ENCODE results near the gene DUSP22. TPM values are rescaled to one million over a fixed set of nuclear protein-coding genes. Genes with fewer than 3 reads are reported as not detected.
A peak's percentile ranks its signal among the peaks of the same experiment; 100 is the strongest.
"Not testable (repeated sequence)": the region's sequence is repeated elsewhere in the genome, so short reads cannot be mapped to it uniquely, and the experiment has no call there.

The DUSP22 gene, protein sequence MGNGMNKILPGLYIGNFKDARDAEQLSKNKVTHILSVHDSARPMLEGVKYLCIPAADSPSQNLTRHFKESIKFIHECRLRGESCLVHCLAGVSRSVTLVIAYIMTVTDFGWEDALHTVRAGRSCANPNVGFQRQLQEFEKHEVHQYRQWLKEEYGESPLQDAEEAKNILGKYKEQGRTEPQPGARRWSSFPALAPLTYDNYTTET
- 10 to 100 TPM; 24.4 to 25.3 TPM for total RNA-seq
- 38.5 TPM for polyA plus RNA-seq

DNA sequence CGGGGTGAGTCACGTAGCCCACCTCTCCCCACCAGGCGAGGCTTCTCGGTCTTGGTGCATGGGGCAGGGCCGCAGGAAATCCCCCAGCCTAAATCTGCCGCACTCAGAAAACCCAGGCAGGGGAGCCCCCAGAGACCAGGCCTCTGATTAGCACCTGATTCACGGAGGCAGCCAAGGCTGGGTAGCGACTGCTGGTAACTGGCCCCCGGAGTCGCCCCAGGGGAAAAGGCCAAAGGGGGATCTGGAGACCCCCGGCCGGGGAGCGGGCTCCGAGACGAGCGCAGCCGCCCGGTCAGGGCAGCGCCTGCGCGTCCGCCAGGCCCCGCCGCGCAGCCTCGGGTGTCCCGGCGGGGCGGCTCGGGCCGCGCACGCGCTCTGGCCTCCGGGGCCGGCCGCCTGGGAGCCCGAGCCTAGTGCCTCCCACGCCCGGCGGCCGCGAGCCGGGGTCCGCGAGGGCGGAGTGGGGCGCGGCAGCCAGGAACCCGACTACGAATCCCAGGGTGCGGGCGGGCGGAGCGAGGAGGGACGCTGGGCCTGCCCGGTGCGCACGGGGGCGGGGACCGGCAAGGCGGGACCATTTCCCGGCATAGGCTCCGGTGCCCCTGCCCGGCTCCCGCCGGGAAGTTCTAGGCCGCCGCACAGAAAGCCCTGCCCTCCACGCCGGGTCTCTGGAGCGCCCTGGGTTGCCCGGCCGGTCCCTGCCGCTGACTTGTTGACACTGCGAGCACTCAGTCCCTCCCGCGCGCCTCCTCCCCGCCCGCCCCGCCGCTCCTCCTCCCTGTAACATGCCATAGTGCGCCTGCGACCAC lies at the start of gene DUSP22:
Gene DUSP22 (plus strand): TSS at position 791 of the 809 bp plus-strand sequence. CDS start 53 bp downstream, outside the sequence.
- ChIA-PET POLR2A (interaction anchor here (1.2 kb wide), 2 partner anchors 69 to 103 kb away, joined by 3 to 4 read pairs; no protein-coding TSS in a partner anchor), CTCF (no interaction called here)
- peaks cover 0 to 1% (median 0%) of the 10 kb centered on the region in 5 donors for H3K9me3 Mint-ChIP-seq
- peak within 1 kb of the TSS; percentile 91 to 99 (median 98) for H3K27ac Mint-ChIP-seq
- Histone ChIP-seq H3K4me3 (ENCODE audit: low read length) (peak within 1 kb of the TSS; percentile 61), H3K4me1 (ENCODE audit: insufficient read depth, low read length) (peaks cover 28% of the 10 kb centered on the region), H3K9me3 (ENCODE audit: low read length) (no peaks in the 10 kb centered on the region), H3K36me3 (ENCODE audit: insufficient read depth, low read length) (no peaks in the 10 kb centered on the region), H3K27me3 (ENCODE audit: insufficient read depth, low read length, poor library complexity, severe bottlenecking) (no peaks in the 10 kb centered on the region), H3K27ac (ENCODE audit: low read depth, low read length) (peak within 1 kb of the TSS; percentile 71)
- peak; percentile 70 to 88 (median 76) for DNase-seq
- peaks cover 0 to 10% (median 0%) of the 10 kb centered on the region in 3 donors for H3K36me3 Mint-ChIP-seq
- peak within 1 kb of the TSS; percentile 92 to 98 (median 96) for H3K4me3 Mint-ChIP-seq
- peaks cover 0 to 2% of the 10 kb centered on the region in 2 donors for H3K27me3 Mint-ChIP-seq
- peaks cover 43 to 76% (median 61%) of the 10 kb centered on the region in 3 donors for H3K4me1 Mint-ChIP-seq

DNA sequence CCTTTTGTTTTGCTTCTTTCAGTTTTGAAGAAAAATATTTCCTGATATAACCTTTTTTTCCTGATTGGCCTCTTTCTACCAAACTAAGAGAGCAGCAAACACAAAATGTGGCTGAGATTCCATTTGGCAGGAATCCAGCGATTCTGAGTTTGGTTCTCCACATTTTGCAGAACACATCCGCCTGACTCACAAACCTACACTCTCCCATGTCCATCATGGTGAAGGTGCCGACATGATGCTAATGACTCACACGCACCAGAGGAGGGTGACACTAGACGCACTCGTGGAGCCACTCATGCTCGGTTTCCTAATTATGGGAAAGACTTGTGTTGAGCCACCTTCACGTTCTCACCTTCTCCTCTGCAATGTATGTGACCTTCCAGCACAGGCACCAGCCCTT lies 45.9 kb upstream of the DUSP22 start:
- Histone ChIP-seq H3K9me3 (ENCODE audit: low read length) (no peaks in the 10 kb centered on the region), H3K36me3 (ENCODE audit: insufficient read depth, low read length) (no peaks in the 10 kb centered on the region), H3K27me3 (ENCODE audit: insufficient read depth, low read length, poor library complexity, severe bottlenecking) (no peaks in the 10 kb centered on the region), H3K4me1 (ENCODE audit: insufficient read depth, low read length) (no peaks in the 10 kb centered on the region), H3K4me3 (ENCODE audit: low read length) (no peak overlapping the region), H3K27ac (ENCODE audit: low read depth, low read length) (no peak overlapping the region)
- Mint-ChIP-seq H3K36me3 (no peaks in the 10 kb centered on the region), H3K9me3 (peaks cover 0 to 2% (median 0%) of the 10 kb centered on the region in 5 donors), H3K4me1 (peaks cover 5 to 7% (median 7%) of the 10 kb centered on the region in 3 donors), H3K27ac (no peak overlapping the region), H3K27me3 (peaks cover 0 to 2% of the 10 kb centered on the region in 2 donors), H3K4me3 (no peak overlapping the region)
- POLR2A ChIA-PET: no interaction called here
- CTCF ChIA-PET: no interaction called here
- DNase-seq: no peak

DNA sequence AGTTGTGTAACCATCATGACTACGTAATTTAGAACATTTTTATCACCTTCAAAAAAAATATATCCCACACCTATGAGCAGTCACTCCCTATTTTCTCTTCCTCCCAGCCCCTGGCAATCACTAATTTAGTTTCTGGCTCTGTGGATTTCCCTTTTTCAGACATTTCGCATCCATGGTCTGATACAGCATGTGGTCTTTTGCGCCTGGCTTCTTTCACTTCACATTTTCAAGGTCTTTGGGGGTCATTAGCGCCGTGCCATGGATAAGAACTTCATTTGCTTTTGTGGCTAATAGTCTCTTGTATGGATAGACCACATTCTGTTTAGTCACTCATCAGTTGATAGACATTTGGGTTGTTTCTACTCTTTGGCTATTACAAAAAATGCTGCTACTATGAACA lies 44.9 kb upstream of the DUSP22 start:
- Mint-ChIP-seq H3K4me3 (no peak overlapping the region), H3K9me3 (peaks cover 0 to 2% (median 0%) of the 10 kb centered on the region in 5 donors)

DNA sequence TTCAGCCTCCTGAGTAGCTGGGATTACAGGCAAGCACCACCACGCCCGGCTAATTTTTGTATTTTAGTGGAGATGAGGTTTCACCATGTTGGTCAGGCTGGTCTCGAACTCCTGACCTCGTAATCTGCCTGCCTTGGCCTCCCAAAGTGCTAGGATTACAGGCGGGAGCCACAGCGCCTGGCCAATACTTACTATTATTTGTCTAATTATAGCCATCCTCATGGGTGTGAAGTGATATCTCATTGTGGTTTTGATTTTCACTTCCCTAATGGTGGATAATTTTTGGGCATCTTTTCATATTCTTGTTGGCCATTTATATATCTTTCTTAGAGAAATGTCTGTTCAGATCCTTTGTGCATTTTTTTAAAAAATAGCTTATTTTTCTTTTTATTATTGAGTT lies 44.2 kb upstream of the DUSP22 start:
- H3K36me3 ChIP-seq (ENCODE audit: insufficient read depth, low read length); H3K9me3 Mint-ChIP-seq; H3K4me3 ChIP-seq (ENCODE audit: low read length); H3K4me1 ChIP-seq (ENCODE audit: insufficient read depth, low read length); H3K27me3 Mint-ChIP-seq; H3K27ac ChIP-seq (ENCODE audit: low read depth, low read length); H3K4me3 Mint-ChIP-seq; H3K27me3 ChIP-seq (ENCODE audit: insufficient read depth, low read length, poor library complexity, severe bottlenecking); H3K9me3 ChIP-seq (ENCODE audit: low read length); H3K36me3 Mint-ChIP-seq; DNase-seq; POLR2A ChIA-PET: not testable (repeated sequence)
- Mint-ChIP-seq H3K27ac (peak overlapping the region in 1 of 8 donors; percentile 17), H3K4me1 (peaks cover 21 to 24% (median 24%) of the 10 kb centered on the region in 3 donors)
- CTCF ChIA-PET: interaction anchor here (1.0 kb wide), 1 partner anchor 50 kb away, joined by 3 read pairs; no protein-coding TSS in a partner anchor

More for the DNA sequence above, 44.9 kb upstream of the DUSP22 start:
- H3K4me1 Mint-ChIP-seq: peaks cover 14 to 17% (median 17%) of the 10 kb centered on the region in 3 donors
- CTCF ChIA-PET: interaction anchor here (1.0 kb wide), 1 partner anchor 50 kb away, joined by 3 read pairs; no protein-coding TSS in a partner anchor
- H3K27me3 Mint-ChIP-seq: no peaks in the 10 kb centered on the region
- Histone ChIP-seq H3K27ac (ENCODE audit: low read depth, low read length) (no peak overlapping the region), H3K9me3 (ENCODE audit: low read length) (no peaks in the 10 kb centered on the region), H3K4me1 (ENCODE audit: insufficient read depth, low read length) (no peaks in the 10 kb centered on the region), H3K4me3 (ENCODE audit: low read length) (no peak overlapping the region), H3K36me3 (ENCODE audit: insufficient read depth, low read length) (no peaks in the 10 kb centered on the region), H3K27me3 (ENCODE audit: insufficient read depth, low read length, poor library complexity, severe bottlenecking) (no peaks in the 10 kb centered on the region)
- POLR2A ChIA-PET: no interaction called here
- DNase-seq: no peak
- H3K36me3 Mint-ChIP-seq: no peaks in the 10 kb centered on the region
- H3K27ac Mint-ChIP-seq: no peak overlapping the region

DNA sequence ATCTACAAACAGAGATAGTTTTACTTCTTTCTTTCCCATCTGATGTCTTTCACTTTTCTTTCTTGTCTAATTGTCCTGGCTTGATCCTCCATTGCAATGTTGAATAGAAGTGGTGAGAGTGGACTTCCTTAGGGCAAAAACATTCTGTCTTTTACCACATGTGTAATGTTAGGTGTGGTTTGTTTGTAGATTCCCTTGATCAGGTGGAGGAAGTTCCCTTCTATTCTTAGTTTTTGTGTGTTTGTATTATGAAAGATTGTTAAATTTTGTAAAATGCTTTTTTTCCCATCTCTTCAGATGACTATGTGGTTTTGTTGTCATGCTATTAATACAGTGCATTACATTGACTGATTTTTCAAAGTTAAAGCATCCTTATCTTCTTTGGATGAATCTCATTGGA lies 41.6 kb upstream of the DUSP22 start:
- Histone ChIP-seq H3K4me1 (ENCODE audit: insufficient read depth, low read length) (no peaks in the 10 kb centered on the region), H3K36me3 (ENCODE audit: insufficient read depth, low read length) (no peaks in the 10 kb centered on the region), H3K9me3 (ENCODE audit: low read length) (no peaks in the 10 kb centered on the region), H3K4me3 (ENCODE audit: low read length) (no peak overlapping the region), H3K27ac (ENCODE audit: low read depth, low read length) (no peak overlapping the region), H3K27me3 (ENCODE audit: insufficient read depth, low read length, poor library complexity, severe bottlenecking) (no peaks in the 10 kb centered on the region)
- Mint-ChIP-seq H3K9me3 (no peaks in the 10 kb centered on the region), H3K27ac (peak overlapping the region in 1 of 8 donors; percentile 67), H3K4me1 (peaks cover 33 to 50% (median 36%) of the 10 kb centered on the region in 3 donors), H3K36me3 (no peaks in the 10 kb centered on the region), H3K27me3 (no peaks in the 10 kb centered on the region), H3K4me3 (no peak overlapping the region)
- ChIA-PET CTCF (no interaction called here), POLR2A (no interaction called here)
- DNase-seq: no peak

DNA sequence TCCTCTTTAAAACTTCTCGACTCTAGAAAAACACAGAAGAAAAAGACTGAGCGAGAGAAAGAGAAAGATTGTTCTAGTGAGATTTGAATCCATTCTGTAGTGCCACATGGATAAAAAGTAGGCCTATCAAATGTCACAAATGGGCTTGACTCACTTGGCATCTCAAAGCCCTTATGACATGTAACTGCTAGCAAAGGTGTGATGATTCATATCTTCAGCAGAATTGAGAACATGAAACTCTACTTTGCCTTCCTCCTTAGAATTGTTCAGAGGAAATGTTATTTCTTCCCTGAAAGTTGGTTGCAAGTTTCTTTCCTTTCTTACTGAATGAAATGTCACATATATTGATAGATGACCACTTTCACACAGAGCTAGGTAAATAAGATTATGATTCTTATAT lies 40.4 kb upstream of the DUSP22 start:
- Histone ChIP-seq H3K36me3 (ENCODE audit: insufficient read depth, low read length) (no peaks in the 10 kb centered on the region), H3K4me1 (ENCODE audit: insufficient read depth, low read length) (no peaks in the 10 kb centered on the region), H3K9me3 (ENCODE audit: low read length) (no peaks in the 10 kb centered on the region), H3K4me3 (ENCODE audit: low read length) (no peak overlapping the region), H3K27me3 (ENCODE audit: insufficient read depth, low read length, poor library complexity, severe bottlenecking) (no peaks in the 10 kb centered on the region), H3K27ac (ENCODE audit: low read depth, low read length) (no peak overlapping the region)
- Mint-ChIP-seq H3K4me3 (peak overlapping the region in 4 of 7 donors; percentile 12 to 64 (median 27)), H3K36me3 (no peaks in the 10 kb centered on the region), H3K9me3 (no peaks in the 10 kb centered on the region), H3K4me1 (peaks cover 36 to 58% (median 39%) of the 10 kb centered on the region in 3 donors), H3K27me3 (no peaks in the 10 kb centered on the region), H3K27ac (peak overlapping the region in 4 of 8 donors; percentile 2 to 44 (median 36))
- CTCF ChIA-PET: no interaction called here
- DNase-seq: no peak
- POLR2A ChIA-PET: no interaction called here

DNA sequence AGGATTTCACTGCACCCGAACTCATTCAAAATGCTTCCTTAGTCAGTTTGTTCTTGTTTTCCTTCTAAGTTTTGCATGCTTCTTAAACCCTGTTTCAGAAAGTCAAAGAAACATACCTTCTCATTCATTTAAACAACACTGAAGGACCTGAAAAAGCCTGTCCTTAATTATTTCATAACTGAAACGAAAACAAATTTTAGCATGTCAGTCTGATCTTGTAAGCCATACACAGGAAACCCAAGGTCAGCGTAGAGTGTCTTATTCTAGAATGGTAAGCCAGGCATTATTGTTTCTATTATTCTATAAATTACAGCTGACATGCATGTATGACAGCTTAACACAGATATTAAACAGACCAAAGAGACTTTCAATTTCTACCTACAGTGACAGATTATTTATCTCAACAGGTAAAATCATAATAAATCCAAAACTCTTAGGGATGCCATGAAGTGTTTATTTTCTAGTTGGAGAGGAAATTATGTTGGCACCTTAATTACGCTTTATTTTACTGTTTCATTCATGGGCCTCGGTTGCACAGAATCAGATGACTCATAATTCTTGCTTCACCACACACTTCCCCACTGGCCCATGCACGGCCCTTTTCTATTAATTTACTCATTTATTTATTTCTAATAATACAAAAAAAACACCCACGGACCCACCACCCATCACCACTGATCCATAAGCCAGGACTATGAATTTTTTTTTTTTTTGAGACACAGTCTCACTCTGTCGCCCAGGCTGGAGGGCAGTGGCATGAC lies 39.3 kb upstream of the DUSP22 start:
- peaks cover 36 to 69% (median 43%) of the 10 kb centered on the region in 3 donors for H3K4me1 Mint-ChIP-seq

More for the DNA sequence above, 39.3 kb upstream of the DUSP22 start:
- DNase-seq: no peak
- Histone ChIP-seq H3K4me3 (ENCODE audit: low read length) (no peak overlapping the region), H3K4me1 (ENCODE audit: insufficient read depth, low read length) (no peaks in the 10 kb centered on the region), H3K36me3 (ENCODE audit: insufficient read depth, low read length) (no peaks in the 10 kb centered on the region), H3K9me3 (ENCODE audit: low read length) (no peaks in the 10 kb centered on the region), H3K27me3 (ENCODE audit: insufficient read depth, low read length, poor library complexity, severe bottlenecking) (no peaks in the 10 kb centered on the region), H3K27ac (ENCODE audit: low read depth, low read length) (no peak overlapping the region)
- Mint-ChIP-seq H3K27me3 (no peaks in the 10 kb centered on the region), H3K36me3 (no peaks in the 10 kb centered on the region), H3K27ac (peak overlapping the region in 7 of 8 donors; percentile 29 to 79 (median 48)), H3K4me3 (peak overlapping the region; percentile 20 to 73 (median 58)), H3K9me3 (no peaks in the 10 kb centered on the region)
- ChIA-PET POLR2A (no interaction called here), CTCF (no interaction called here)
